Right renal cortex interstitium (tissue), 3 donors: Measurements from ENCODE around the gene RRAD. TPM values are rescaled to one million over a fixed set of nuclear protein-coding genes. Genes with fewer than 3 reads are reported as not detected.
"Not testable (repeated sequence)": the region's sequence is repeated elsewhere in the genome, so short reads cannot be mapped to it uniquely, and the experiment has no call there.

Experiments used
- DNase-seq, 3 donors: peaks; one replicate each; pipeline ENCODE4 v3.0.0-alpha.2; 2013; ENCODE audit warnings: low read depth in 3 of 3, low spot score in 2 of 3
- polyA plus RNA-seq, 3 donors: library from polyadenylated mRNA; unstranded; fragments of 120-200 nt; gene quantifications; one replicate each; pipeline ENCODE4 v1.2.1, GENCODE V29; 2013; ENCODE audit not compliant: insufficient read length in 3 of 3

Gene RRAD
- polyA plus RNA-seq, 3 donors = 1.9 to 3.2 (median 2.1) TPM

DNA sequence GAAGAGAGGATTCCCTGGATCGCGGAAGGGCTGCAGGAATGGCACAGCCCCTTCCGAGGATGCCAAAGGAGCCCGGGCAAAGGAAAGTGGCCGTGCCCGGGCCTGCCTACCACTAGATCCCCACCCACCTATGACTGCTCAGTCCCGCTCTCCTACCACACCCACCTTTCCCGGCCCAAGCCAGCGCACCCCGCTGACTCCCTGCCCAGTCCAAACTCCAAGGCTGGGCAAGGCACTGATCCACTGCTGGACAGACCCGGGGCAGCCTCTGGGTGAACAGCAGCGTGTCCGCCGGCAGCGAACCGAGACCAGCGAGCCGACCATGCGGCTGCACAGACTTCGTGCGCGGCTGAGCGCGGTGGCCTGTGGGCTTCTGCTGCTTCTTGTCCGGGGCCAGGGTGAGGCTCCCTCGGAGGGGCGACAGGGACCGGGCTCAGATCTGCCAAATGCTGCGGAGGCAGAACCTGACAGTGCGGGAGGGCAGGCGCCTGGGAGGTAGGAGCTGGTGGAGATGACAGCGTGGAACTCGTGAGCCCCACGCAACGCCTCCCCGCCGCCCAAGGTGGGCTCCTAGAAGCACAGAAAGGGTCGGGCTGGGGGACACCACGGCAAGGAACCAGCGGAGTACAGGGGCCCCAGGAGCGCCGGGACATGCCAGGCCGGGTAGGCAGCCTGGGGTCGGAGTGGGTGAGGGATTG is 10.1 kb upstream of the RRAD start, which contains the start of gene CES2:
Gene CES2, plus strand, starts transcription at position 203 of the 698 bp plus-strand sequence. Its CDS starts 120 bp downstream, at position 323.
- no peak for DNase-seq

DNA sequence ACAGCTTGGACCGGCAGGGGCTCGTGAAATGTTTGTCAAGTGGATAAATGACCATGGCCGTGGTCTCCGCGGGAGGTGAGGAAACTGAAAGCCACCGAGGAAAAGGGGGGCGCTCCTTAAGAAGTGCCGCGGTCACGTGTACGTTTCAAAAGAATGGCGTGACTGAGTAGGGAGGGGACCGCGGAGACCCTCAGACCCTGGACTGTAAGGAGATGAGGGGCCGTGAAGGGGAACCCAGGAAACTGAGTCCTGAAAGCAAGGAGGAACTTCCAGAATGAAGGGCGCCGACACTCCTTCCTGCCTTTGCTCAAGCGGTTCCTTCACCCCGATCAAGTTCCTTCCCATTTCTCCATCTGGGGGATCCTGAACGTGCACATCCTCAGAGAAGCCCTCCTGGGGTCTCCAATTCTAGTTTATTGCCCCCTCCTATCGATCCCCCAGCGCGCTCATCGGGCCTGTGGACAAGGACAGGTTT is 9.5 kb upstream of the RRAD start:
- not testable (repeated sequence) for DNase-seq

DNA sequence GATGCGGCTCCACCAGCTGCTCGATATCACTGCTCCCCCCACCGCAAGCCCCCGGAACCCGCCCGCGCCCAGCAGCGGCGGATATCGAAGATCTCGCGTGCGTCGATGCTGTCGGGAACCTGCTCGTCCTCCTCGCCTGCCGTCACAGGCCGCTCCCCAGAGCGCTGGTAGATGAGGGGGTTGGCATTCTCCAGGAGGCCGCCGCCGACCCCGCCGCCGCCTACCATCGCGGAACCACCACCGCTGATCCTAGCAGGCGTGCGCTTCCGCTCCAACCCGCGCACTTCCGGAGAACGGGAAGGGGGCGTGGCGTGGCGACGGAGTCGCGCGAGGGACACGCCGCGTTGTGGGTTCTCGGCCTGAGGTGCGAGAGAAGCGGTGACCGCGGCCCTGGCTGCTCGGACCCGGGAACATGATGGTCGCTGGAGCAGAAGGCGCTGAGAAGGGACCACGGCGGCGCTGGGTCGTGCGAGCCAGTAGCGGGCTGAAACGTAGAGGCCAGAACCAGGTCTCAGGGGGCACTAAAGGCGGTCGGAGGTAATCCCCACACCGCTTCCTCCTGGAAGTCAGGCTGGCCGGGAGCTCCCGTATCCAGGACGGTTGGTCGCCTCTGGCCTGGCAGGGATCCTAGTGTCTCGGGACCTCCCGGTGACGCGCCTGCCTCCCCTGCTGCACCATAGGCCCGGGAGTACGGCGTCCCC is 9.0 kb upstream of the RRAD start, which contains the start of gene CIAO2B:
Gene CIAO2B, minus strand, starts transcription at position 265 of the 701 bp plus-strand sequence. Its CDS starts 38 bp downstream, at position 227.
- DNase-seq = peak; percentile 71 to 78 (median 72)

DNA sequence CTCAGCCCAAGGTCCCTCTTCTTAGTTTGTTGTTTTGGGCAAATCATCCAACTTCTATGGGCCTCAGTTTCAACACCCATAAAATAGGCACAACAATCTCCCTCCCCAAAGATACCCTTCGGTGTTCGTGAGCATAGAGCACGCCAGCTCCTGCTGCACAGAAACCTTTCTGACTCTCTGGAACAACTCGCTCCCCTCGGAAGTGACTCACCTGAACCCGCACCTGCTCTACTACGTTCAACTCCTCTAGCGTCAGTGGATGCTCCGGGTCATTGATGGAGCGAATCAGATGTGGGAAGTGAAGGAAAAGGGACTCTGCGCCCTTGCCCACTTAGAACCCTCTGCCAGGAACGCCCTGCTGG is 8.4 kb upstream of the RRAD start:
- no peak for DNase-seq

DNA sequence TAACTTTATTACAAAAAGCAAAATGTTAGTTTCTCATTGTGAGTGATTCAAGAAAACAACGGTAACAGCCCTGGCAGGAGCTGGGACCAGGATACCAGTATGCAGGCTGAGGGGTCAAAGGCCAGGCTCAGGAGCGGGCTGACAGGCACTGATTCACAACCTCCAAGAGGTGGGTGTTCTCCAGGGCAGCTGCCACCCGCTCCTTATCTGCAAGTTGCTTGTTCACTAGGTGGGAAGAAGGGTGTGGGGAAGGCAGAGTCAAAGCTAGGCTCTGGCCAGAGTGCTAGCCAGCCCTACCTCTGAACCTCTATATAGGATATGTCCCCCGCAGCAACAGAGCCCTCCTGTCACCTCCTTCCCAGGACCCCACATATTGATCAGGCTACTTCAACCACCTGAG is 6.7 kb upstream of the RRAD start:
- DNase-seq = no peak

DNA sequence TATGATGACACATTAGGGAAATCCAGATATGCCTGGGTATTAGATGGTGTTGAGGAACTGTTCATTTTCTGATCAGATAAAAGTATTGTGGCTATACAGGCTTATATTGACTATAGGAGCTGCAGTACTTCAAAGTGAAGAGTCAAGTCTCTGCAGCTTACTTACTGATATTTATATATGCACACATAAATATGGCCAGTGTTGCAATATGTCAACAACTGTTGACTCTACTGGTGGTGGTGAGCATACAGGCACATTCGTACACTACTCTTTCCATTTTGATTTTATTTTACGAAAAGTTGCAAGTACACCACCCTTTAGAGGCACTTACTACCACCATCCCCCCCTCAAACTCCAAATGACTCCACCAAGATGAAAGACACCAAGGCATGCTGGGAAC is 6.3 kb upstream of the RRAD start:
- DNase-seq = no peak

DNA sequence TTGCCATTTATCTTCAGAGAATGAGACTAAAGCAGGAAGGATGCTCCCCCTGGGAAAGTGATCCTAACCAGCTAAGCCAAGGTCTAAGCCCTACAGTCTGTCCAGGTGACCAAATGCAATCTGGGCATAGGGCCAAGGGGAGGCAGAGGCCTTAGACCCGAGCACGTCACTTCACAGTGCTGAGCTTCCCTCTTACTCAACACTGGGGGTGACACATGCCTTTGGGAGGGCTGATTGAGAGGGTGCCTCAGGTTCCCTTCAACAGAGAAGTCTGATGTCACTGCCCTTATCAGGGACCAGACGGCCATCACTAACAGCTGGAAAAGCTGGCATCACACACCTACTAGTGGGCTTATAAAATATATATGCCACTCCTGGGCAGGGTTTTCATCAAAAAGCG is 4.9 kb upstream of the RRAD start:
- no peak for DNase-seq

DNA sequence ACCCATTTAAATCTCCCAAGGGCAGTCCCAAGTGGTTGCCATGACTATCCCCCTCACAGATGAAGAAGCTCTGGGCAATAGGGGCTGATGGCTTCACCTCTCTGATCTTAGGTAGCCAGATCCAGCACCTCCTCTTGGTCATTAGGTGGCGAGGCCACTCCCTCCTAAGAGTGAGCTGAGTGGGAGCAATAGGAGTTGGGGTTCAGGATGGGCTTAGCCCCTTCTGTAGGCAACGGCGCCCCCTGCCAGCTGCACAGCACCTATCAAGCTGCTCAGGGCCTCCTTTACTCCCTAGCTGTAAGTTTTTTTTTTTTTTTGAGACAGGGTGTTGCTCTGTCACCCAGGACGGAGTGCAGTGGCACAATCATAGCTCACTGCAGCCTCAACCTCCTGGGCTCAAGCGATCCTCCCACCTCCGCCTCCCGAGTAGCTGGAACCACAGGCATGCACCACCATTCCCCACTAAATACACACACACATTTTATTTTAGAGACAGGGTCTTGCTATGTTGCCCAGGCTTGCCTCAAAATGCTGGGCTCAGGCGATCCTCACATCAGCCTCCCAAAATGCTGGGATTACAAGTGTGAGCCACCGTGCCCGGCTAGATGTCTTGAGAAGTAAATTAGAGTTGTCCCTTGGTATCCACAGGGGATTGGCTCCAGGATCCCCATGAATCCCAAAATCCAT is 3.5 kb upstream of the RRAD start:
- DNase-seq = no peak

DNA sequence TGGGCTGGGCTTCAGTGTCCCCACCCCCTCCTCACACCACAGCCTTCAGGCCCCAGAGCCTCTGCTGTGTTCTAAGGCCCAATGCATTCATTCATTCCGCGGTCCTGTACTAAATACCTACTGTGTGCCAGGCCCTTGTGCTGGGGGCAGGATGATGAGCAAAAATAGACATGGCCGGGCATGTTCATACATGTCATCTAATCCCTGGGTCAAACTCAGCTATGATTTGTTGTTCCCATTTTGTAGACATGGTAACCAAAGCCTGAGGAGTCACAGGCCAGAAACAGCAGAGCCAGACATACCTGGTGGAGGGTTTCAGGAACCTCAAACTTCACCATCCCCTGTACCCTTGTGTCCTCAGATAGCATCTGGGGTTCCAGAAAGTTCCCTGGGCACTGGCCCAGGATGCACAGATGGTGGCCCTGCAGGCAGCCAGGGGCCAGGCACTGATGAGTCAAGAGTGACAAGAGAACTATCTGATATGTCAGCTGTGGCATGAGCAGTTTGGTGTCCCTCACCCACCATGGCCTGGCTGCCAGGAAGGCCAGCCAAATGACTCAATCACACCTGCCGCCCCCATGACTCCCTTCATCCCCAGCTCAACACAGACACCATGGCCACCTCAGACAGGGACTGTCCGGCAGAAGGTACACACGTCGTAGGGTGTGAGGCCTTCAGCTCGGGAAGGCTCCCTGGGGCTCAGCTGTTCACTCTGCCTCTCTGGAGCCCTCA is 2.7 kb upstream of the RRAD start:
- DNase-seq = no peak

DNA sequence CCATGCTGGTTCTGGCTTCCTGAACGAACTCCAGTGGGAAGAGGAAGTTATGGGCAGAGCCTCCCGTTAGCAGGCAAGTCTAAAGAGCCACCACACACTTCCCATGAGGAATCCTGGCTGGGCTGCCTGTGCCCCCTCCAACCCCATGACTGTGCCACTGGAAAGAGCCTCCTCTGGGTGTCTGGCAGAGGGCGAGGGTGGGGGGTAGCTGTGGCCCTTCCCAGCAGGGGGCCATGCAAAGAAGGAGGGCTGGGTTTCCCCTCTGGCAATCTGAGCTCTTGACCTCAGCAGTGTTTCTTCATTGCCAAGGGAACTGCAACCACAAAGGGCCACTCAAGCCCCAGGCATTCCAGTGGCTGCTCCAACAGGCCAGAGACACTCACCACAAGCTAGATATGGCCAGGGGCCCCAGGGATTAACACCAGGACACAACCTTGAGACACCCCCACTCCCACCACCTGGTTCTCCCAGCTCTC is 1.7 kb upstream of the RRAD start:
- no peak for DNase-seq

DNA sequence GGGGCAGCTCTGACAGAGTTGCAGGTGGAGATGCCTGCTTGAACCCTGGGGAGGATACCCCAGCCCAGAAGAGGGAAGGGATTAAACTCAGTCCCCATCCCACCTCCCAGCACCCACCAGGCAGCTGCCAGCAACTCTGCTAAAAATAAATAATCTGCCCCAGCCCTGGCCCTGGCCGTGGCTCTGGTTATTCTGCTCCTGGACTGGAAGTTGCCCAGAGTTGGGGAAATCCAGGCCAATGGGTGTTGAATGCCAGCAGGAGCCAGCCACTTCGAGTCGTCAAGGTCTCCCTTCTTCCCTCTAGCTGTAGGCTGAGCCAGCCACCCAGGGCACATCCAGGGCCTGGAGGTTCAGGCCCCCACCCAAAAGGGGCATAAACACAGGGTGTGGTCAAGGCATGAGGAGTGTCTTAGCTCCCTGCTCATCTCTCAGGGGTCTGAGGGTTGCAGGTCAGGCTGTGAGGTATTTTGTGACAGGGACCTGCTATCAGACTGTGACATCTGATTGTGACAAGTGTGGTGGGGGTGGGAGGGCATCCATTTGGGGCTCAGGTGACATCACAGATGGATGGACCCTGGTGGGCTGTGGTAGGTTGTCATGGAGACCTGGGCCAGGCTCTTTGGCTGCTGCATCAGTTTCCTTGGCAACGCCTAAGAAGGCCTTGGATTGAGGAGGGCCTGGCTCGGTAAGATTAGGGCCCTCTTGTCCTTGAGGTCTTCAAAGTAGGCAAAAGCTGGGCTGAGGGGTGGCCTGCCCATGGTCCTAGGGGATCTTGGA is 1.0 kb upstream of the RRAD start:
- no peak for DNase-seq

DNA sequence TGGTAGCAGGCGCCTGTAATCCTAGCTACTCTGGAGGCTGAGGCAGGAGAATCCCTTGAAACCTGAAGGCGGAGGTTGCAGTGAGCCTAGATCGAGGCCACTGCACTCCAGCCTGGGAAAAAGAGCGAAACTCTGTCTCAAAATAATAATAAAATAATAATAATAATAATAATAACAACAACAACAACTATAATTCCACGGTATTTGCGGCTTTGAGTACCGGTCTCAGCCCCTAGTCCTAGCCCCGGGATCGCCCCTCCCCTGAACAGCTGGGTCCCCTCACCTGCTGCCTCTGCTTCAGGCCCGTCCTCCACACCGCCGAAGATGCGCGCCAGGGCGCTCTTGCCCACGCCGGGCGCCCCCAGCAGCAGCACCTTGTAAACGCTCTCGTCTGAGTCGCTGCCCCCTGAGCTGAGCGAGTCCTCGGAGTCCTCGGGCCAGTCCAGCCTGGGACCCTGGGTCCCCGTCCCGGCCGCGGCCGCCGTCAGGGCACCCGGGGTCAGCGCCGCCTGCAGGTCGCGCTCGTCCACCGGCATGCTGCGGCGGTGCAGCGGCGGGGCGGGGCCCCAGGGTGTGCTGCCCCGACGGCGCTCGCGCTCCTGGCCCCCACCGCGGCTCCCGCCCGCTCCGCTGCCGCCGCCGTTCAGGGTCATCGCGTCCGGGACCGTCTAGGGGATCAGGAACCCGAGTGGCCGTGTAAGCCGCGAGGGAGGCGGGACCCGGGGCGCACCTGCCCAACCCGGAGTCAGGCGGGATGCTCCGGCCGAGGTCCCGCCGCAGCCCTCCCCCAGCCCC is 611 bp downstream of the RRAD start:
- DNase-seq = no peak

DNA sequence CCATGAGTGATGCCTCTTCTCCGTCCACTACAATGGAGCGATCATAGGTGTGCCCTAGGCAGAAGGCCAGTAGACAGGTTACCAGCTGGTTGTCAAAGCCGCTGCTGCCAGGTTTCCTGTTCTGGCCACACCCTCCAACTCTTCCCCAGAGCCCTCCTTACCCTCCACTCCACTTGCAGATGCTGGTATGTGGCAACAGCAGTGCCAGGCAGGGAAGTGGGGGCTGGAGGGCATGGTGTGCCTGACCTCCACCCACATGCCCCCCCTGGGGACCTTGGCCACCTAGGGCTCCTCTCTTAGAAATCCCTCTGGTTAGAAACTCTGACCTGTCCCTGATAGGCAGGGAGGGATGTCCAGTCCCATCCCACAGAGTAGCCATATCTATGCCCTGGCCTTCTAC is 1.5 kb downstream of the RRAD start:
- no peak for DNase-seq

DNA sequence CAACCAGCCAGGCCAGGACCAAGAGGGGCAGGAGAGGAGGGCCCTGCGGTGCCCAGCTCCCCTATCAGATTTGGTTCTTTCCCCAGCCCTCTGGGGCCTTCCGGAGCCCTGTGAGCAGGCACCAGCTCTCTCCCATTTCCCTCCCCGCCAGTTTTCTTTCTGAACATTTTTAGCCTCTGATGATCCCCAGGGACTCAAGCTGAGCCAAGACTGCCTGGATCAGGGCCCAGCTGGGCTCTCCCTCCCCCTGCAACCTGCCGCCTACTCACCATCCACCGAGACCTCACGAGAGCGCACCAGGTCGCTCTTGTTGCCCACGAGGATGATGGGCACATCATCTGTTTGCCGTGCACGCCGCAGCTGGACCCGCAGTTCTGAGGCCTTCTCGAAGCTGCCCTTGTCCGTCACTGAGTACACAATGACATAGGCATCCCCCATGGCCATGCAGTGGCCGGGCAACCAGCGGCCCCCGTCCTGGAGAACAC is 2.0 kb downstream of the RRAD start:
- no peak for DNase-seq

DNA sequence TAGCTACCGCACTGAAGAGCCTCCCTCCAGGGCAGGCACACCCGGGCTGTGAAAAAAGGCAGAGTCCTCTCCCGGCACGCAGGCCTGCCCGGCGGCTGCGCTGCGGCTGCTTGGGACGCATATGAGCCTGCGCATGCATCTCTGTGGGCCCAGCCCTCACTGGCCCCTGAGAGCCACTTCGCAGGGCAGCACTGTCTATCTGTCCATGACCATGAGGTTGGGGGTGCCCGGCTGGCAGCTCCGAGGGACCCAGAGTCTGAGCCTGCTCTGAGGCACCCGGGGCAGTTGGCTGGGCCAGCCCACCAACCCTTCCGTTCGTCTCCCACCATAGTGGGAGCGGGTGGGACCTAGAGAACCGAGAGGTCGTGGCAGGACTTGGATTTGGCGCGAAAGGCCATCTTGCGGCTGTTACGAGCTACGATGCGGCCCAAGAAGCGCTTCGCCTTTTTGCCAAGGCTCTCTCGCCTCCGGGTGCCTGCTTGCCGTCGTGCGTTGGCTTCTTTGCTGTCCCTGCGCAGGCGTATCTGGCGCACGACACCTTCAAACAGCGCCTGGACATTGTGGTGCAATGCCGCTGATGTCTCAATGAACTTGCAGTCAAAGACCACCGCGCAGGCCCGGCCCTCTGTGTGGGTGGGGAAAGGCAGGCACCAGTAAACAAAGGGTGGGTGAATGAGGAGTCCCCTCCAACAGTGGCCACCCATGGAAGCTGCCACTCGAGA is 3.4 kb downstream of the RRAD start:
- no peak for DNase-seq

DNA sequence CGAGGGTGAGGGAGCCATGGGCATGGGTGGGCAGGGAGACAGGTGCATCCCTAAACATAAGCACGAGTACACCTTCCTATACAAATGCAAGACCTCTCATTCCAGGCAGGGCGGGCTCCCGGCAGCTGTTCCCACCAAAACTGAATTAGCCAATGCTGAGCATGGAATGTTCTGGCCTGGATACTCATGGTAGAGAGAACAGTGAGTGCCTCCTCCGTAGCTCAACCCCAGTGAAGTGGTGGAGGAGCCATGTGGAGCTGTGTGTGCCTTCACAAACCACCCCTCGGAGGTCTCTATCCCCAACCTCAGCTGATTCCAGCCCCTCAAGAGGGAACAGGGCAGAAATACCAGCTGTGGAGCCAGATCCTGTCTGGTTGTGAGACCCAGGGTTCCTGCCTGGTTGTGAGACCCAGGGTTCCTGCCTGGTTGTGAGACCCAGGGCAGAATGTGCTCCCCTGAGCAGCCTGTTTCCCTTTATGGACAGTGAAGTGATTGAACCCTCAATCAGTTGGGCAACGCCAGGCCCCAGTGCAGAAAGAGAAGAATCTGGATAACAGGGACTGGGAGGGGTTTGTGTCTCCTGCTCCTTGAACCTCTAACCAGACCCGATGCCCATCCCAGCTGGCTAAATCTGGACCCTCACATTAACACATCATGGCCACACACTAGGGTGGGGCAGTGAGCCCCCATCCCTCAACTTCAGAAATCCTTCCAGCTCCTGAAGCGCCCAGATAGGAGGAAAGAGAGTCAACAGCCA is 4.2 kb downstream of the RRAD start:
- DNase-seq = no peak

DNA sequence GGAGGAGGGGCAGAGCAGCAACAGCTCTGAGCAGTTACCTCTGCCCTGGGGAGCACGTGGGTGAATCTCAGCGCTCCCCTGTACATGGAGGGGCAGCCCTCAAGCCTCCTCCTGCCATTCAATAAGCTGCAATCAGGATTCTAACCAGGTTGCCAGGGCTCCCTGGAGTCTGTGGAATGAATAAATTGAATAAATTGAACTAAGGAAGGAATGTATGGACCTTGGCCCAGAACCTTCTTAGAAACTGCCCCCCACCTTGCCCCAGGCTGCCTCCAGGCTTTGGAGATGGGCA is 5.1 kb downstream of the RRAD start:
- DNase-seq = no peak
